HG03097 (cell line): ENCODE measurements around the gene ASS1.

ENCODE experiments used
- ATAC-seq: cut with Tn5 transposase; IDR thresholded peaks from one replicate; pipeline ENCODE4 v1.9.1; 2021; ENCODE audit not compliant: unreplicated experiment, low FRiP score

Gene ASS1

DNA sequence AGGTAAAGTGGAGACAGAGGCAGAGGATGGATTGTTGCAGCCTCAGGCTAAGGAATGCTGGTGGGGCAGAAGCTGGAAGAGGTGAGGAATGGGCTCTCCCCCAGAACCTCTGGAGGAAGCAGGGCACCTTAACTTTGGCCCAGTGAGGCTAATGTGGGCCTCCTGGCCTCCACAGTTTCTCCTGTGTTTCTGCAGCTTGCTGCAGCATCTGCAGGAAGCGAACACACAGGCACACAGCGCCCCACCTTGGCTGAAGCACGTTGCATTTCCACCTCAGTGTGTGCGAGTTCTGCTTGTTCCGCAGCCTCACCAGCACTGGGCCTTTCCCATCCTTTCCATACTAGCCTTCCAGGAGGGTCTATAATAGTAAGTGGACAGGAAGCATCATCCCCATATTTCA lies 27.2 kb upstream of the ASS1 start:
- ATAC-seq, result no peak

DNA sequence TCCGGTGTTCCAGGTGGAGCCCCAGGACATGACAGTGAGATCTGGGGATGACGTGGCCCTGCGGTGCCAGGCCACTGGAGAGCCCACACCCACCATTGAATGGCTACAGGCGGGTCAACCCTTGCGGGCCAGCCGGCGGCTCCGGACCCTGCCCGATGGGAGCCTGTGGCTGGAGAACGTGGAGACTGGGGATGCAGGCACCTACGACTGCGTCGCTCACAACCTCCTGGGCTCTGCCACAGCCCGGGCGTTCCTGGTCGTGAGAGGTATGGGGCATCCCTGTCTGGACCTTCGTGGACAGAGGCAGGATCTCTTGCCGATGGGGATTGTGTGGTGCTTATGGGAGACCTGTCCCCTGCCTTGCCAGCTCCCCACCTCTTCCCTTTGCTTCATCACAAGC lies 26.0 kb upstream of the ASS1 start:
- ATAC-seq, result no peak

DNA sequence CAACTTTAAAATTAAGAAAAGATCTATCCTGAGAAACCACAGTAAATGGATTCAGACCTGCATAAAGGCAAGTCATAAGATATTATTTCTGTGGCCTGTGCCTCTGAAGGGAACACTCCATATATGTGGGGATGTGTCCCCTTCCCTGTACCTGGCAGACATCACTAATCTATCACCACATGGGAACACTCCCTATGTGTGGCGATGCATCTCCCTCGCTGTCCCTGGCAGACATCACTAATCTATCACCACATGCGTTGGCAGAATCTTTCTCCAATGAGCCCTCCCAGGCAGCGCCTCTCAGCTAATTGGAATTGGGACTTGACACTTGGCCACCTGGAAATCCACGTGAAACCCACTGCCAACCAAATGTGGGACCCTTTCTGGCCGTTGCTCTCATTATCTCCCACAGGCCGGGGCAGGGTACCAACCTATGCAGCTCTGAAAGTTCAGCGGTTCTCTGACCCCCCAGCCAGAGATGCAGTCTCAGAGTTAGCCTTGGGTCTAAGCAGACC lies 25.2 kb upstream of the ASS1 start:
- ATAC-seq, result no peak

DNA sequence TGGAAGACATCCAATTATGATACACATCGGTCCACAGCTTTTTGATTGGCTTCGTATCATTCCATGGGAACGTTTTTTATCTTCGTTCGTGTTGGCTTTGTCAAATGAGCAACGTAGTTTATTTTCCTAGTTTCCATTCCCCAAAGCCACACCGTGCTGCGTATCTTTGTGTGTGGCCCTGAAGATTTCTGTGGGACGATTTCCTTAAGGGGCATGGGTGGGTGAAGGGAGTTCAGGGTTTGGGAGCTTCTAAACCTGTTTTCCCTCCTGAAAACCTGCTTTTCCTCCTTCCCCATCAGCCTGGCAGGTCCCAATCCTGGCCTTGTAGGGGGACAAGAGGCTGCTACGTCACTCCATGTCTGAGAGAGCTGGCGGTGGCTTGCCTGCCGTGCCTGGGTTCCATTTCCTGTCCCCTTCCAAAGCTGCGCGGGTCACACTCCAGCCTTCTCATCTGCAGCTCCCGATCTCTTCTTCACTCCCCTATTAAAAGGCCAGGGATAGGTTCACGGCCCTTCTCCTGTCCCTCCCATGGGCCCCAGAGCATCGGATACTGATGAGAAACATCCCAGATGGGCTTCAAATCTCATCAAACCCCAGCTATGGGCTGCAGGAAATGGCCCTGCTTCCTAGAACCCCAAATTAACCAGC lies 23.5 kb upstream of the ASS1 start:
- ATAC-seq, result no peak

GRCh38 chr9:130421802-130422276 lies 22.9 kb upstream of the ASS1 start:
- ATAC-seq, result no peak

GRCh38 chr9:130422546-130422945 lies 22.2 kb upstream of the ASS1 start:
- ATAC-seq, result no peak

DNA sequence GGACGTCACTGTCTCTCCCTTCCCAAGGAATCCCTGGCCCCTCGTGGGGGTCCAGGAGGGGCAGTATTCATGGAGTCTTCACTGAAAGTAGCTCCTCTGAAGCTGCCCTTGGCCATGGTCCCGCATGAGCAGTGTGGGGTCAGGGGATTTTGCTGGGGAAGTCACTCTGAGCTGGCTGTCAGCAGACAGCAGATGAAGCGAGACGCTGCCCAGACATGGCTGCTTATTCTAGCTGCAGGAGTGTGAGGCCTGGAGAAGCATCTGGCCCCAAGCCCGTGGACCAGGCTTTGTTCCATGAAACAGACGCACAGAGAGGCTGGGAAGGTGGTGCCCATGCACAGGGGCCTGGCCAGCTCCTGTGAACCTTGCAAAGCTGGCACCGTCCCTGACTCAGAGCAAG lies 21.5 kb upstream of the ASS1 start:
- ATAC-seq, result no peak

GRCh38 chr9:130424595-130425454 lies 19.9 kb upstream of the ASS1 start:
- no peak for ATAC-seq

DNA sequence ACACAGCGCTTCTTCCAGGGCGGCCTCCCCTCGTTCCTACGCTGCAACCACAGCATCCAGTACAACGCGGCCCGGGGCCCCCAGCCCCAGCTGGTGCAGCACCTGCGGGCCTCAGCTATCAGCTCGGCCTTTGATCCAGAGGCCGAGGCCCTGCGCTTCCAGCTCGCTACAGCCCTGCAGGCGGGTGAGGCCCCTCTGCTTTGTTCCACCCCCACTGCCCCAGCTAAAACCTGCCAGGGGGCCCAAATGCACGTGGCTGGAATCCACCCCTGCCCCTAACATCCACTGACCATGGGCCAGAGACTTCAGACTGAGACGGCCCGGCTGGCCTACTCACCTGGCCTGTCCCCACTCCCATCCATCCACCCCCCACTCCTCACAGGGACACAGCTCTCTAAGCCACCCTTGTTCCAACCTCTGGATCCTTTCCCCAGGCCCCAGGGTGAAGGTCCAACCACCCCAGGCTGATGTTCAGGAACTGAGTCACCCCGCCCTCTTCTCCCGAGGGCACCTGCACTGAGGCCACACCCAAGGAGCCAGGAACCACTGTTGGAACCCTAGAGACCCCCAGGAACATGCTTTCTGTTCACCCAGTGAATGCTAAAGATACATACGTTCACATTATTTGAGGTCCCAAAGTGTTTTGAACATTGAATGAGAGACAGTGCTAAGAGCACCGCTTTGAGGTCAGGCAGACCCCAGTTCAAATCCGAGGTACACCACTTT lies 18.9 kb upstream of the ASS1 start:
- ATAC-seq, result no peak

GRCh38 chr9:130426467-130426773 lies 18.3 kb upstream of the ASS1 start:
- ATAC-seq, result no peak

DNA sequence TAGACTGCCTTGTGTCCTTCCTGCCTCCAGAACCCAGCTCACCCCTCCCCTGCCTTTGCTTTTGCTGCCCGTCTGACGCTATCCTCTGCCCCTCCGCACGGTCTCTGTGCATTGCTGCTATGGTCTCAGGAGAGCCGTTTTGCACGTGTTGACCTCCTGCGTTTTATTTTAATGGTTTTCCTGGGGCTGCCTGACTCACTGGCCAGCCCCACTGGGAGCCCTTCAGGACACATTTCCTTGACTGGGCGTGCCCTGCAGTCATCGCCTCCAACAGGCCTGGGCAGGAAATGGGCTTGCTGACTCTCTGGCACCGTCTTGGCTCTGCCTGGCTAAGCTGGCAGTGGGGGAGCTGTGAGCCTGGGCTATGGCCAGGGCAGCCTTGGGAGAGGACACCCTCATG lies 17.9 kb upstream of the ASS1 start:
- no peak for ATAC-seq

DNA sequence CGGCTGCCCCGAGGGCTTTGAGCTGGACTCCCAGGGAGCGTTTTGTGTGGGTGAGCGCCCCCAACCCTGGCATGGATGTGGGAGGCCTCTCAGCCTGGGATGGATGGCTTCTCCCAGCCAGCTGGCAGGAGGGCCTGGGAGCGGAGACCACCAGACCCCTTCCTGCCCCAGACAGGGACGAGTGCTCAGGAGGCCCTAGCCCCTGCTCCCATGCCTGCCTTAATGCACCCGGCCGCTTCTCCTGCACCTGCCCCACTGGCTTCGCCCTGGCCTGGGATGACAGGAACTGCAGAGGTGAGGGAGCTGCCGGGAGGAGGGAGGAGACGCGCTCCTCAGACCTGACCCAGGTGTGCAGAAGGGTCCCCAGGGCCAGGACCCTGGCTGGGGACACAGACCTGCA lies 17.4 kb upstream of the ASS1 start:
- ATAC-seq, result no peak

- no peak for ATAC-seq
Observed at GRCh38 chr9:130428086-130428665, 16.6 kb upstream of the ASS1 start.

GRCh38 chr9:130429381-130429780 lies 15.4 kb upstream of the ASS1 start:
- ATAC-seq, result no peak

GRCh38 chr9:130429831-130430230 lies 14.9 kb upstream of the ASS1 start:
- no peak for ATAC-seq

DNA sequence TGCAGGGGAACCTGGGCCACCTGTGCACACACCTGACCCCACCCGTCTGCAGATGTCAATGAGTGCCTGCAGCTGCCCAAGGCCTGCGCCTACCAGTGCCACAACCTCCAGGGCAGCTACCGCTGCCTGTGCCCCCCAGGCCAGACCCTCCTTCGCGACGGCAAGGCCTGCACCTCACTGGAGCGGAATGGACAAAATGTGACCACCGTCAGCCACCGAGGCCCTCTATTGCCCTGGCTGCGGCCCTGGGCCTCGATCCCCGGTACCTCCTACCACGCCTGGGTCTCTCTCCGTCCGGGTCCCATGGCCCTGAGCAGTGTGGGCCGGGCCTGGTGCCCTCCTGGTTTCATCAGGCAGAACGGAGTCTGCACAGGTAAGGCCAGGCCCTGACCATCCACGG lies 14.5 kb upstream of the ASS1 start:
- ATAC-seq, result no peak

GRCh38 chr9:130430734-130431535 lies 13.8 kb upstream of the ASS1 start:
- ATAC-seq, result no peak

- no peak for ATAC-seq
Observed at GRCh38 chr9:130431536-130432303, 13.0 kb upstream of the ASS1 start.

- ATAC-seq, result no peak
Observed at GRCh38 chr9:130432362-130432761, 12.4 kb upstream of the ASS1 start.

- ATAC-seq, result no peak
Observed at GRCh38 chr9:130432796-130433167, 12.0 kb upstream of the ASS1 start.
